Right lung (tissue), 10 donors: ENCODE results near the gene EP400. TPM values are rescaled to one million over a fixed set of nuclear protein-coding genes. Genes with fewer than 3 reads are reported as not detected.

ENCODE experiments used
- DNase-seq, 2 donors: peaks; one replicate each; pipeline ENCODE4 v3.0.0-alpha.2; 2013
- long read RNA-seq, 8 donors: transcript quantifications; one replicate each; lab custom pipeline, GENCODE V29; 2026
- polyA plus RNA-seq, 5 donors: library from polyadenylated mRNA; unstranded; fragments of 120-200 nt; gene quantifications; one replicate each; pipeline versions ENCODE4 v1.2.1 to v1.2.3, GENCODE V29; 2013; ENCODE audit warnings: inconsistent platforms in 1 of 5, low replicate concordance in 1 of 5; ENCODE audit not compliant: insufficient read length in 5 of 5, insufficient read depth in 1 of 5

The EP400 gene
- 10 to 100 TPM; 34.5 to 41.0 (median 38.9) TPM for polyA plus RNA-seq
- long read RNA-seq, donor 1, full-length matches to known transcripts, result 5 of 22 reads
- long read RNA-seq, donor 1, partial matches to known transcripts, result 17 of 22 reads
- long read RNA-seq, donor 1, other reads (novel, unspliced or antisense), result 0 of 22 reads
- long read RNA-seq, donor 2, result 0 reads
- long read RNA-seq, donor 3, full-length matches to known transcripts, result 5 of 5 reads
- long read RNA-seq, donor 3, partial matches to known transcripts, result 0 of 5 reads
- long read RNA-seq, donor 3, other reads (novel, unspliced or antisense), result 0 of 5 reads
- long read RNA-seq, donor 4, full-length matches to known transcripts, result 4 of 11 reads
- long read RNA-seq, donor 4, partial matches to known transcripts, result 7 of 11 reads
- long read RNA-seq, donor 4, other reads (novel, unspliced or antisense), result 0 of 11 reads
- long read RNA-seq, donor 5, full-length matches to known transcripts, result 3 of 9 reads
- long read RNA-seq, donor 5, partial matches to known transcripts, result 6 of 9 reads
- long read RNA-seq, donor 5, other reads (novel, unspliced or antisense), result 0 of 9 reads
- long read RNA-seq, donor 6, full-length matches to known transcripts, result 5 of 5 reads
- long read RNA-seq, donor 6, partial matches to known transcripts, result 0 of 5 reads
- long read RNA-seq, donor 6, other reads (novel, unspliced or antisense), result 0 of 5 reads
- long read RNA-seq, donor 7, partial matches to known transcripts, result 0 of 8 reads
- long read RNA-seq, donor 7, other reads (novel, unspliced or antisense), result 0 of 8 reads
- long read RNA-seq, donor 8, full-length matches to known transcripts, result 2 of 2 reads
- long read RNA-seq, donor 8, partial matches to known transcripts, result 0 of 2 reads
- long read RNA-seq, donor 8, other reads (novel, unspliced or antisense), result 0 of 2 reads

- DNase-seq, result peak; percentile 93
These were observed at the start of gene EP400 for GRCh38 chr12:131949431-131950181. EP400 (plus strand) TSS chr12:131949942; CDS start chr12:131960620, 10,678 bp downstream.

GRCh38 chr12:131900397-131900796 is 49.3 kb upstream of the EP400 start:
- no peak for DNase-seq

- no peak for DNase-seq
These were observed 48.1 kb upstream of the EP400 start for GRCh38 chr12:131901431-131902331.

GRCh38 chr12:131902332-131903241 is 47.2 kb upstream of the EP400 start:
- no peak for DNase-seq

- DNase-seq, result no peak
These were observed 46.2 kb upstream of the EP400 start for GRCh38 chr12:131903270-131904255.

- no peak for DNase-seq
These were observed 45.4 kb upstream of the EP400 start for GRCh38 chr12:131904346-131904745.

- DNase-seq, result no peak
These were observed 44.6 kb upstream of the EP400 start for GRCh38 chr12:131905081-131905629.

GRCh38 chr12:131905630-131906091 is 44.1 kb upstream of the EP400 start:
- DNase-seq, result no peak

- no peak for DNase-seq
These were observed 42.2 kb upstream of the EP400 start for GRCh38 chr12:131907379-131908091.

GRCh38 chr12:131908092-131909080 is 41.4 kb upstream of the EP400 start:
- no peak for DNase-seq

GRCh38 chr12:131909081-131909751 is 40.5 kb upstream of the EP400 start:
- DNase-seq, result no peak

GRCh38 chr12:131909752-131910219 is 40.0 kb upstream of the EP400 start:
- no peak for DNase-seq

GRCh38 chr12:131910302-131911027 is 39.3 kb upstream of the EP400 start:
- DNase-seq, result no peak

GRCh38 chr12:131911028-131911650 is 38.6 kb upstream of the EP400 start:
- DNase-seq, result no peak
